Measurements from ENCODE around the gene PARG.

The PARG gene

DNA sequence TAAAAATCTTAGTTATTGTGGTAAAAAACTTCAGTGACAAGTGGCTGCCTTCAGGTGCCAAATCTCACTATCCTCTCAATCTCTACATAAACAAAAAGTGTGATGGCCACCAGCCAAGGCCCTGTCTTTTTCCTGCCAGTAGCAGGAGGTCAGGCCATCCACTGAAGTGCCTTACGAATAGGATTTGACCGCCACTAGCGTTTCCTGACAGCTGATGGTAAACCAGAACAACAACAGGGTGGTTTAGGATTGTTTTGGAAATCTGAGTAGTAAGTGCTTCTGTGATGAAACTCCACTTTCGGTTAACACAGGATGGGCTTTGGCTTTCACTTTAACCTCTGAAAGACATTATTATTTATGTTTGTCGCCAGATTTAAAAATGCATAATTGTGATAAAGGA, 124.0 kb downstream of the PARG start:
- DNase-seq (ENCODE audit: low read depth), result no peak
- H3K4me3 ChIP-seq (ENCODE audit: control insufficient read depth, low read depth, low read length), result no peak overlapping the region
- TF ChIP-seq, protein P1, sequence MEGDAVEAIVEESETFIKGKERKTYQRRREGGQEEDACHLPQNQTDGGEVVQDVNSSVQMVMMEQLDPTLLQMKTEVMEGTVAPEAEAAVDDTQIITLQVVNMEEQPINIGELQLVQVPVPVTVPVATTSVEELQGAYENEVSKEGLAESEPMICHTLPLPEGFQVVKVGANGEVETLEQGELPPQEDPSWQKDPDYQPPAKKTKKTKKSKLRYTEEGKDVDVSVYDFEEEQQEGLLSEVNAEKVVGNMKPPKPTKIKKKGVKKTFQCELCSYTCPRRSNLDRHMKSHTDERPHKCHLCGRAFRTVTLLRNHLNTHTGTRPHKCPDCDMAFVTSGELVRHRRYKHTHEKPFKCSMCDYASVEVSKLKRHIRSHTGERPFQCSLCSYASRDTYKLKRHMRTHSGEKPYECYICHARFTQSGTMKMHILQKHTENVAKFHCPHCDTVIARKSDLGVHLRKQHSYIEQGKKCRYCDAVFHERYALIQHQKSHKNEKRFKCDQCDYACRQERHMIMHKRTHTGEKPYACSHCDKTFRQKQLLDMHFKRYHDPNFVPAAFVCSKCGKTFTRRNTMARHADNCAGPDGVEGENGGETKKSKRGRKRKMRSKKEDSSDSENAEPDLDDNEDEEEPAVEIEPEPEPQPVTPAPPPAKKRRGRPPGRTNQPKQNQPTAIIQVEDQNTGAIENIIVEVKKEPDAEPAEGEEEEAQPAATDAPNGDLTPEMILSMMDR (IDR thresholded peaks at IDR 0.05; ENCODE audit: control insufficient read depth, insufficient read depth, low read depth, low read length, missing control alignments), result no peak

DNA sequence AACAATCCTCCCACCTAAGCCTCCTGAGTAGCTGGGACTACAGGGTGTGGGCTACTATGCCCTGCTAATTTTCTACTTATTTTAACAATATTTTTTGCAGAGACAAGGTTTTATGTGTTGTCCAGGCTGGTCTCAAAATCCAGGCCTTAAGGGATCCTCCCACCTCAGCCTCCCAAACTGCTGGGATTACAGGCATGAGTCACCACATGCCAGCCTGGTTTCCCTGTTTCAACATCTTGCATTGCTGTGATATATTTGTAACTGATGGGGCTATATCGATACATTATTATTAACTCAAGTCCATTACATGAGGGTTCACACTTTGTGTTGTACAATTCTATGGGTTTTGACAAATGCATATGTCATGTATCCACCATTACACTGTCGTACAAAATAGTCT, 137.8 kb downstream of the PARG start:
- no peak for DNase-seq (ENCODE audit: low read depth)
- TF ChIP-seq, protein P1 (IDR thresholded peaks at IDR 0.05; ENCODE audit: control insufficient read depth, insufficient read depth, low read depth, low read length, missing control alignments), result no peak
- no peak overlapping the region for H3K4me3 ChIP-seq (ENCODE audit: control insufficient read depth, low read depth, low read length)

DNA sequence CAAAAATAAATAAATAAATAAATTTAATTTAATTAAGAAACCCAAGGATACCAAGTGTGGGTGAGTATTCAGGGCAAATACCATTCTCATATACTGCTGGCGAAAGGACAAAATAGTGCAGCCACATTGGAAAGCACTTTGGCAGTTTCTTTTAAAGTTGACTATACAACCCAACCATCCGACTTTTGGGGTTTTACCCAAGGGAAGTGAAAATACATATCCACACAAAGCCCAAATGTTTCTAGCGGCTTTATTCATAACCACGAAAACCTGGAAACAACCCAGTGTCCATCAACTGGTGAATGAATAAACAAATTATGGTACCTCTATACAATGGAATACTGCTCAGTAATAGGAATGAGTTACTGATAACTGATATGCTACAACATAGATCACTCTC, 143.6 kb downstream of the PARG start:
- TF ChIP-seq, protein P1 (IDR thresholded peaks at IDR 0.05; ENCODE audit: control insufficient read depth, insufficient read depth, low read depth, low read length, missing control alignments), result no peak
- H3K4me3 ChIP-seq (ENCODE audit: control insufficient read depth, low read depth, low read length), result no peak overlapping the region
- no peak for DNase-seq (ENCODE audit: low read depth)

DNA sequence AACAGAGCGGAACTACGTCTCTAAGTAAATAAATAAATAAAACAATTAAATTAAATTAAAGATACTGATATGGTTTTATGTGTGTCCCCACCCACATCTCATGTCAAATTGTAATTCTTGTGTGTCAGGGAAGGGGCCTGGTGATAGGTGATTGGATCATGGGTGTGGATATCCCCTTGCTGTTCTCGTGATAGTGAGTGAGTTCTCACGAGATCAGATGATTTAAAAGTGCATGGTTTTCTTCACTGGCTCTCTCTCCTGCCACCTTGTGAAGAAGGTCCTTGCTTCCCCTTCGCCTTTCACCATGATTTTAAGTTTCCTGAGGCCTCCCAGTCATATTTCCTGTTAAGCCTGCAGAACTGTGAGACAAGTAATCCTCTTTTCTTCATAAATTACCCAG, 150.7 kb downstream of the PARG start:
- no peak overlapping the region for H3K4me3 ChIP-seq (ENCODE audit: control insufficient read depth, low read depth, low read length)
- DNase-seq (ENCODE audit: low read depth), result no peak
- TF ChIP-seq, protein P1 (IDR thresholded peaks at IDR 0.05; ENCODE audit: control insufficient read depth, insufficient read depth, low read depth, low read length, missing control alignments), result no peak

DNA sequence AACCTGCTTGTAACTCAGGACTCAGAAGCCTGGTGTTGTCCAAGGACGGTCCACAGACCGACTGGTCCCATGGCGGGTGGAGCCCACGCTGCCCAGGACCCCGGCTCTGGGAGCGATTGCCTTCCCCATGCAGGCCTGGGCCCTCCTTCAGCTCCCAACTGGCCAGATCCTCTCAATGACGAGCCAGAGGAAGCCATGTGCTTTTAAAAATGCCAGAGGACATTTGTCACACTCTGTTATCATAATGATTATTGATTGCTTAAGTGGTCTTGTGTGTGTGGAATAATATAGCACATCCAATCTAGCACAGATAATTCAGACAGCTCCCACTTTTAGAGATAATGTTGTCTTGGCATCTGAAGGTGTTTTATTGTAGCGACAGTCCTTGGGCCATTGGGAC, 157.1 kb downstream of the PARG start:
- no peak for DNase-seq (ENCODE audit: low read depth)
- H3K4me3 ChIP-seq (ENCODE audit: control insufficient read depth, low read depth, low read length), result no peak overlapping the region
- TF ChIP-seq, protein P1 (IDR thresholded peaks at IDR 0.05; ENCODE audit: control insufficient read depth, insufficient read depth, low read depth, low read length, missing control alignments), result no peak

DNA sequence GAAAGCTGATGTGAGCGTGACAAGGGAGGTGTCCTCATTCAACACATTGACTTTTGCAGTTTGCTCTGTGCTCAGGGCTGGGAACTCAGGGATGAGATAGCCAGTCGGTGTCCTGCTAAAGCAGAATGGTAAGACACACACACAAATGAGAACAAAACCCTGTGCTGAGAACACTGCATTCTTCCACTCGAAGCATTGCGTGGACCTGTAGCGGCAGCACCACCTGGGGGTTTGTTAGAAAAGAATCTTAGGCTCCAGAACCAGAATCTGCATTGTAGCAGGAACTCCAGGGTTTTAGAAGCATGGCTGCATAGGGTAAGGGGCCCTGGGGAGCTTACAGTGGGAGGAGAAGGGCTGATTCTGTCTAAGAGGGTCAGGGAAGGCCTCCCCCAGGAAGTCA, 158.2 kb downstream of the PARG start:
- no peak for DNase-seq (ENCODE audit: low read depth)
- TF ChIP-seq, protein P1 (IDR thresholded peaks at IDR 0.05; ENCODE audit: control insufficient read depth, insufficient read depth, low read depth, low read length, missing control alignments), result no peak
- H3K4me3 ChIP-seq (ENCODE audit: control insufficient read depth, low read depth, low read length), result no peak overlapping the region

DNA sequence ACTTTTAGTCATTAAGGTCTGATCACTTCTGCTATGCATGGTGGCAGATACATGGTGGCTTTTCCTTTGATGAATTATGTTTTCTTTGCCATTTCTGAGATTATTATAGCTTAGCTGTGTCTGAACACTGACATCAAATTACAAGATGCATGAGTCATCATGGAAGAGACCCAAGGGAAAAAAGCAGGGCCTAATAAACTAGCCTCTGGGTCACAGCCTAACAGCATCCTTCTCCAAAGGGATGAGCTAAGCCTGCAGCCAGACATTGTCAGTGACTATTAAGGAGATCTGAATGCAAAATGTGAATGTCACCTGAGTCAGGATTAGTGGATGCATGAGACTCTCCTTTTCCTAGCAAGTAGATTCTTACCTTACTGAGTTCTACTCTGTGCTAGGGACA, 160.6 kb downstream of the PARG start:
- no peak for DNase-seq (ENCODE audit: low read depth)
- no peak overlapping the region for H3K4me3 ChIP-seq (ENCODE audit: control insufficient read depth, low read depth, low read length)
- TF ChIP-seq, protein P1 (IDR thresholded peaks at IDR 0.05; ENCODE audit: control insufficient read depth, insufficient read depth, low read depth, low read length, missing control alignments), result no peak

Measured in AG09309 (cell line).